Stimulated activated naive CD8-positive, alpha-beta T cell treated with anti-CD3 and anti-CD28 coated beads, Interleukin-15, Interleukin-2, amounts not matched to agents 100 ng/mL and 50 ng/mL, for 24 hours (primary cell): ENCODE measurements around the gene ZYG11A.

Experiments
- H3K27ac Mint-ChIP-seq: one replicate; pipeline ENCODE4 v1.8.0; 2021; ENCODE audit warnings: mild to moderate bottlenecking, mixed read lengths
- H3K27me3 Mint-ChIP-seq: one replicate; pipeline ENCODE4 v1.8.0; 2021; ENCODE audit warnings: mixed read lengths
- H3K36me3 Mint-ChIP-seq: one replicate; pipeline ENCODE4 v1.8.0; 2021; ENCODE audit warnings: low read depth, mixed read lengths
- H3K4me1 Mint-ChIP-seq: one replicate; pipeline ENCODE4 v1.8.0; 2021; ENCODE audit warnings: low read depth, mixed read lengths
- H3K4me3 Mint-ChIP-seq: one replicate; pipeline ENCODE4 v1.8.0; 2021; ENCODE audit warnings: mild to moderate bottlenecking, mixed read lengths
- H3K9me3 Mint-ChIP-seq: one replicate; pipeline ENCODE4 v1.8.0; 2021; ENCODE audit warnings: mixed read lengths

ZYG11A gene

GRCh38 chr1:52904208-52904926, 61.8 kb downstream of the ZYG11A start:
- Mint-ChIP-seq H3K36me3 (no peaks in the 10 kb centered on the region), H3K27me3 (no peaks in the 10 kb centered on the region), H3K27ac (no peak overlapping the region), H3K4me3 (no peak overlapping the region), H3K4me1 (no peaks in the 10 kb centered on the region), H3K9me3 (no peaks in the 10 kb centered on the region)

GRCh38 chr1:52904927-52905698, 62.6 kb downstream of the ZYG11A start:
- Mint-ChIP-seq H3K9me3 (no peaks in the 10 kb centered on the region), H3K36me3 (no peaks in the 10 kb centered on the region), H3K4me1 (no peaks in the 10 kb centered on the region), H3K27me3 (no peaks in the 10 kb centered on the region), H3K4me3 (no peak overlapping the region), H3K27ac (no peak overlapping the region)

GRCh38 chr1:52906135-52906603, 63.6 kb downstream of the ZYG11A start:
- H3K27ac Mint-ChIP-seq = no peak overlapping the region
- no peaks in the 10 kb centered on the region for H3K4me1 Mint-ChIP-seq
- H3K4me3 Mint-ChIP-seq = no peak overlapping the region
- no peaks in the 10 kb centered on the region for H3K27me3 Mint-ChIP-seq
- no peaks in the 10 kb centered on the region for H3K9me3 Mint-ChIP-seq
- no peaks in the 10 kb centered on the region for H3K36me3 Mint-ChIP-seq

- Mint-ChIP-seq H3K27me3 (no peaks in the 10 kb centered on the region), H3K9me3 (no peaks in the 10 kb centered on the region), H3K36me3 (no peaks in the 10 kb centered on the region), H3K27ac (no peak overlapping the region), H3K4me3 (no peak overlapping the region), H3K4me1 (no peaks in the 10 kb centered on the region)
These were observed 64.7 kb downstream of the ZYG11A start for GRCh38 chr1:52907068-52907811.

- Mint-ChIP-seq H3K4me3 (no peak overlapping the region), H3K36me3 (no peaks in the 10 kb centered on the region), H3K27ac (no peak overlapping the region), H3K4me1 (no peaks in the 10 kb centered on the region), H3K27me3 (no peaks in the 10 kb centered on the region), H3K9me3 (no peaks in the 10 kb centered on the region)
These were observed 65.2 kb downstream of the ZYG11A start for GRCh38 chr1:52907812-52908153.

GRCh38 chr1:52911541-52911940, 69.0 kb downstream of the ZYG11A start:
- no peak overlapping the region for H3K27ac Mint-ChIP-seq
- H3K4me3 Mint-ChIP-seq = no peak overlapping the region
- no peaks in the 10 kb centered on the region for H3K4me1 Mint-ChIP-seq
- no peaks in the 10 kb centered on the region for H3K27me3 Mint-ChIP-seq
- H3K36me3 Mint-ChIP-seq = peaks cover 3% of the 10 kb centered on the region
- H3K9me3 Mint-ChIP-seq = no peaks in the 10 kb centered on the region

GRCh38 chr1:52913014-52913413, 70.5 kb downstream of the ZYG11A start:
- Mint-ChIP-seq H3K27ac (no peak overlapping the region), H3K36me3 (peaks cover 3% of the 10 kb centered on the region), H3K27me3 (no peaks in the 10 kb centered on the region), H3K9me3 (no peaks in the 10 kb centered on the region), H3K4me3 (no peak overlapping the region), H3K4me1 (no peaks in the 10 kb centered on the region)

- Mint-ChIP-seq H3K4me3 (no peak overlapping the region), H3K9me3 (no peaks in the 10 kb centered on the region)
These were observed 71.0 kb downstream of the ZYG11A start for GRCh38 chr1:52913537-52913936.

GRCh38 chr1:52914463-52914862, 71.9 kb downstream of the ZYG11A start:
- Mint-ChIP-seq H3K4me3 (no peak overlapping the region), H3K4me1 (peaks cover 3% of the 10 kb centered on the region), H3K27ac (no peak overlapping the region), H3K9me3 (no peaks in the 10 kb centered on the region), H3K27me3 (no peaks in the 10 kb centered on the region), H3K36me3 (peaks cover 3% of the 10 kb centered on the region)

More at GRCh38 chr1:52913537-52913936, 71.0 kb downstream of the ZYG11A start:
- Mint-ChIP-seq H3K27me3 (no peaks in the 10 kb centered on the region), H3K4me1 (no peaks in the 10 kb centered on the region), H3K36me3 (peaks cover 3% of the 10 kb centered on the region), H3K27ac (no peak overlapping the region)

- Mint-ChIP-seq H3K36me3 (peaks cover 3% of the 10 kb centered on the region), H3K27ac (no peak overlapping the region), H3K9me3 (no peaks in the 10 kb centered on the region), H3K4me3 (no peak overlapping the region), H3K27me3 (no peaks in the 10 kb centered on the region), H3K4me1 (peaks cover 11% of the 10 kb centered on the region)
These were observed 72.8 kb downstream of the ZYG11A start for GRCh38 chr1:52915211-52915854.

- Mint-ChIP-seq H3K4me3 (no peak overlapping the region), H3K36me3 (peaks cover 3% of the 10 kb centered on the region), H3K27me3 (no peaks in the 10 kb centered on the region), H3K9me3 (no peaks in the 10 kb centered on the region), H3K27ac (no peak overlapping the region), H3K4me1 (peaks cover 16% of the 10 kb centered on the region)
These were observed 73.3 kb downstream of the ZYG11A start for GRCh38 chr1:52915855-52916220.

GRCh38 chr1:52916241-52916975, 73.8 kb downstream of the ZYG11A start:
- H3K9me3 Mint-ChIP-seq = no peaks in the 10 kb centered on the region
- no peak overlapping the region for H3K27ac Mint-ChIP-seq

GRCh38 chr1:52917156-52917555, 74.6 kb downstream of the ZYG11A start:
- Mint-ChIP-seq H3K9me3 (no peaks in the 10 kb centered on the region), H3K27me3 (no peaks in the 10 kb centered on the region), H3K36me3 (peaks cover 3% of the 10 kb centered on the region), H3K4me1 (peaks cover 23% of the 10 kb centered on the region), H3K4me3 (no peak overlapping the region), H3K27ac (no peak overlapping the region)

More at GRCh38 chr1:52916241-52916975, 73.8 kb downstream of the ZYG11A start:
- Mint-ChIP-seq H3K4me1 (peaks cover 18% of the 10 kb centered on the region), H3K4me3 (no peak overlapping the region), H3K27me3 (no peaks in the 10 kb centered on the region), H3K36me3 (peaks cover 3% of the 10 kb centered on the region)

GRCh38 chr1:52917581-52917980, 75.0 kb downstream of the ZYG11A start:
- Mint-ChIP-seq H3K36me3 (peaks cover 3% of the 10 kb centered on the region), H3K9me3 (no peaks in the 10 kb centered on the region), H3K4me3 (no peak overlapping the region), H3K4me1 (peaks cover 25% of the 10 kb centered on the region), H3K27ac (no peak overlapping the region), H3K27me3 (no peaks in the 10 kb centered on the region)
